HG03442 (cell line): ENCODE results near the gene IGFN1.

Experiments
- ATAC-seq: cut with Tn5 transposase; IDR thresholded peaks from one replicate; pipeline ENCODE4 v1.9.1; 2021; ENCODE audit warnings: mild to moderate bottlenecking, moderate library complexity; ENCODE audit not compliant: unreplicated experiment

Gene IGFN1

GRCh38 chr1:201261771-201262547 is 71.3 kb downstream of the IGFN1 start:
- ATAC-seq = no peak

- no peak for ATAC-seq
These were observed 72.5 kb downstream of the IGFN1 start for GRCh38 chr1:201262963-201263608.

- no peak for ATAC-seq
These were observed 73.4 kb downstream of the IGFN1 start for GRCh38 chr1:201264072-201264471.

- no peak for ATAC-seq
These were observed 73.9 kb downstream of the IGFN1 start for GRCh38 chr1:201264554-201264953.

- ATAC-seq = no peak
These were observed 75.1 kb downstream of the IGFN1 start for GRCh38 chr1:201265756-201266155.

- no peak for ATAC-seq
These were observed 75.7 kb downstream of the IGFN1 start for GRCh38 chr1:201266276-201266675.

GRCh38 chr1:201266774-201267173 is 76.2 kb downstream of the IGFN1 start:
- ATAC-seq = no peak

- ATAC-seq = no peak
These were observed 77.0 kb downstream of the IGFN1 start for GRCh38 chr1:201267481-201268229.

- no peak for ATAC-seq
These were observed 78.1 kb downstream of the IGFN1 start for GRCh38 chr1:201268604-201269151.

- ATAC-seq = no peak
These were observed 78.7 kb downstream of the IGFN1 start for GRCh38 chr1:201269281-201269680.

- no peak for ATAC-seq
These were observed 79.3 kb downstream of the IGFN1 start for GRCh38 chr1:201269900-201270410.

- ATAC-seq = no peak
These were observed 80.2 kb downstream of the IGFN1 start for GRCh38 chr1:201270616-201271390.

GRCh38 chr1:201272799-201273198 is 82.2 kb downstream of the IGFN1 start:
- no peak for ATAC-seq

- no peak for ATAC-seq
These were observed 84.1 kb downstream of the IGFN1 start for GRCh38 chr1:201274616-201275252.

- no peak for ATAC-seq
These were observed 84.6 kb downstream of the IGFN1 start for GRCh38 chr1:201275253-201275666.

- ATAC-seq = no peak
These were observed 86.3 kb downstream of the IGFN1 start for GRCh38 chr1:201276891-201277290.

- no peak for ATAC-seq
These were observed 86.8 kb downstream of the IGFN1 start for GRCh38 chr1:201277441-201277840.
